HepG2 (cell line): ENCODE data around the gene TEX261. TPM values are rescaled to one million over a fixed set of nuclear protein-coding genes. Genes with fewer than 3 reads are reported as not detected.

Source experiments
- ATM ChIP-seq: fragments of 450-650 bp; IDR thresholded peaks from 2 replicates; pipeline ENCODE4 v1.7.1; 2017; ENCODE audit warnings: mild to moderate bottlenecking, borderline replicate concordance
- CENPX ChIP-seq: sonication (generic); formaldehyde crosslinking; IDR thresholded peaks from 2 replicates; pipeline ENCODE4 v1.9.0; 2021; ENCODE audit warnings: mild to moderate bottlenecking, missing genetic modification reagents, moderate library complexity
- HES4 ChIP-seq: sonication (generic); formaldehyde crosslinking; IDR thresholded peaks from 2 replicates; pipeline ENCODE4 v1.9.0; 2021; ENCODE audit warnings: mild to moderate bottlenecking, missing genetic modification reagents, borderline replicate concordance
- KLF6 ChIP-seq: IDR thresholded peaks from 2 replicates; pipeline ENCODE4 v1.8.0; 2016; ENCODE audit warnings: missing biosample characterization, missing genetic modification reagents
- KLF9 ChIP-seq: IDR thresholded peaks from 2 replicates; pipeline ENCODE4 v1.6.1; 2016; ENCODE audit warnings: low read depth
- MYC ChIP-seq: sonication (generic); formaldehyde crosslinking; IDR thresholded peaks from 2 replicates; pipeline ENCODE4 v1.9.0; 2021; ENCODE audit warnings: missing genetic modification reagents, borderline replicate concordance
- MYNN ChIP-seq: sonication (generic); formaldehyde crosslinking; IDR thresholded peaks from 2 replicates; pipeline ENCODE4 v1.4.0; 2020; ENCODE audit warnings: mild to moderate bottlenecking, low read depth, missing genetic modification reagents
- NCOA5 ChIP-seq: sonication (generic); formaldehyde crosslinking; IDR thresholded peaks from 2 replicates; pipeline ENCODE4 v1.4.0; 2020; ENCODE audit warnings: missing genetic modification reagents
- NFKBIZ ChIP-seq: IDR thresholded peaks from 2 replicates; pipeline ENCODE4 v1.6.1; 2018; ENCODE audit warnings: missing genetic modification reagents, missing compliant biosample characterization
- RBM22 ChIP-seq: fragments of 200-400 bp; formaldehyde crosslinking; optimal IDR thresholded peaks from 2 replicates; pipeline ENCODE3; 2017; ENCODE audit warnings: mild to moderate bottlenecking, low read length, moderate library complexity
- RBM39 ChIP-seq: fragments of 200-400 bp; formaldehyde crosslinking; IDR thresholded peaks from one replicate; pipeline ENCODE4 v1.6.1; 2018; ENCODE audit warnings: antibody characterized with exemption, mild to moderate bottlenecking, low read depth, low read length; ENCODE audit not compliant: poor library complexity, severe bottlenecking
- ZFP1 ChIP-seq: IDR thresholded peaks from 2 replicates; pipeline ENCODE4 v1.6.1; 2016
- ZFP36 ChIP-seq: fragments of 150-350 bp; IDR thresholded peaks from 2 replicates; pipeline ENCODE4 v1.6.1; 2018; ENCODE audit warnings: borderline replicate concordance, low read length, low read depth; ENCODE audit not compliant: partially characterized antibody
- ZFP82 ChIP-seq: sonication (generic); formaldehyde crosslinking; IDR thresholded peaks from 2 replicates; pipeline ENCODE4 v1.5.1; 2020; ENCODE audit warnings: mild to moderate bottlenecking, missing genetic modification reagents, borderline replicate concordance
- ZMYM3 ChIP-seq: sonication (generic); formaldehyde crosslinking; IDR thresholded peaks from 2 replicates; pipeline ENCODE4 v1.5.1; 2020; ENCODE audit warnings: mild to moderate bottlenecking, missing genetic modification reagents
- ZNF3 ChIP-seq: IDR thresholded peaks from 2 replicates; pipeline ENCODE4 v1.7.0; 2017; ENCODE audit warnings: inconsistent platforms
- ZNF431 ChIP-seq: sonication (generic); formaldehyde crosslinking; IDR thresholded peaks from 2 replicates; pipeline ENCODE4 v1.9.0; 2022; ENCODE audit warnings: missing genetic modification reagents, low read depth, mild to moderate bottlenecking, borderline replicate concordance
- ZNF615 ChIP-seq: sonication (generic); formaldehyde crosslinking; IDR thresholded peaks from 2 replicates; pipeline ENCODE4 v1.5.0; 2020; ENCODE audit warnings: mild to moderate bottlenecking, missing genetic modification reagents, borderline replicate concordance
- ZNF761 ChIP-seq: sonication (generic); formaldehyde crosslinking; conservative IDR thresholded peaks from 2 replicates; pipeline ENCODE4 v1.4.0; 2020; ENCODE audit warnings: mild to moderate bottlenecking, missing genetic modification reagents
- ZNF775 ChIP-seq: sonication (generic); formaldehyde crosslinking; IDR thresholded peaks from 2 replicates; pipeline ENCODE4 v1.4.0; 2020; ENCODE audit warnings: missing genetic modification reagents, mild to moderate bottlenecking, moderate library complexity, borderline replicate concordance
- ZNF850 ChIP-seq: sonication (generic); formaldehyde crosslinking; conservative IDR thresholded peaks from 2 replicates; pipeline ENCODE4 v1.9.0; 2021; ENCODE audit warnings: mild to moderate bottlenecking, missing genetic modification reagents
- ZNF891 ChIP-seq: sonication (generic); formaldehyde crosslinking; IDR thresholded peaks from 2 replicates; pipeline ENCODE4 v1.5.0; 2020; ENCODE audit warnings: mild to moderate bottlenecking, missing genetic modification reagents
- polyA plus RNA-seq, 8 experiments: library from polyadenylated mRNA; depleted of rRNA in 3 of 8; stranded (reverse) in 7 of 8; unstranded in 1 of 8; fragments of >200 nt; fragmentation: Illumina TruSeq in 4 of 8; extraction: Trizol in 4 of 8; gene quantifications; 2 replicates each; pipeline versions ENCODE4 v1.2.1 to v1.2.3, GENCODE V29; 2011 to 2016; ENCODE audit warnings: low read depth in 4 of 8, missing spikeins in 1 of 8, mixed read lengths in 1 of 8; ENCODE audit not compliant: insufficient read depth in 1 of 8
- total RNA-seq, 5 experiments: library from RNA; depleted of rRNA; stranded (reverse); fragments of >200 nt; fragmentation: Illumina TruSeq; extraction: Trizol; gene quantifications; 2 replicates each; pipeline ENCODE4 v1.2.3, GENCODE V29; 2016; ENCODE audit warnings: low read depth in 1 of 5
- TF ChIP-seq, protein P1 (sequence below): sonication (generic); formaldehyde crosslinking; IDR thresholded peaks from 2 replicates; pipeline ENCODE4 v1.4.0; 2020; ENCODE audit warnings: low read depth, mild to moderate bottlenecking, missing genetic modification reagents
- TF ChIP-seq, protein P2 (sequence below): sonication (generic); formaldehyde crosslinking; IDR thresholded peaks from 2 replicates; pipeline ENCODE4 v1.8.0; 2022; ENCODE audit warnings: missing genetic modification reagents, mild to moderate bottlenecking, moderate library complexity, borderline replicate concordance
- TF ChIP-seq, protein P3 (sequence below): sonication (generic); formaldehyde crosslinking; IDR thresholded peaks from 2 replicates; pipeline ENCODE4 v1.5.0; 2020; ENCODE audit warnings: mild to moderate bottlenecking, missing genetic modification reagents

Gene TEX261
- total and polyA plus RNA-seq, 2 of the 13 experiments (the other 11 are each of a cell fraction or from before 2014, with no cell fraction given): 43.8 to 78.7 TPM

- TF ChIP-seq ZNF3 (CRISPR knock-in tag) (no peak), NCOA5 (no peak), CENPX (no peak), MYNN (CRISPR knock-in tag) (no peak; the same call in 1 of the 2 replicates), ZFP1 (CRISPR knock-in tag) (no peak), RBM39 (no peak), KLF9 (CRISPR knock-in tag) (no peak), ZNF615 (no peak), NFKBIZ (CRISPR knock-in tag) (peak; percentile 23; the same call in 1 of the 2 replicates), MYC (CRISPR knock-in tag) (peak; percentile 60; the same call in 1 of the 2 replicates), HES4 (no peak), ZNF761 (CRISPR knock-in tag) (peak; percentile 40; the same call in 1 of the 2 replicates), ZNF775 (CRISPR knock-in tag) (no peak), ZNF850 (no peak), ZNF431 (CRISPR knock-in tag) (no peak), KLF6 (peak; percentile 62; the same call in 1 of the 2 replicates), ATM (no peak), ZFP82 (CRISPR knock-in tag) (no peak), RBM22 (no peak), ZNF891 (CRISPR knock-in tag) (peak; percentile 69), ZFP36 (no peak), ZMYM3 (CRISPR knock-in tag) (peak; percentile 78; the same call in 1 of the 2 replicates)
- TF ChIP-seq, protein P1, sequence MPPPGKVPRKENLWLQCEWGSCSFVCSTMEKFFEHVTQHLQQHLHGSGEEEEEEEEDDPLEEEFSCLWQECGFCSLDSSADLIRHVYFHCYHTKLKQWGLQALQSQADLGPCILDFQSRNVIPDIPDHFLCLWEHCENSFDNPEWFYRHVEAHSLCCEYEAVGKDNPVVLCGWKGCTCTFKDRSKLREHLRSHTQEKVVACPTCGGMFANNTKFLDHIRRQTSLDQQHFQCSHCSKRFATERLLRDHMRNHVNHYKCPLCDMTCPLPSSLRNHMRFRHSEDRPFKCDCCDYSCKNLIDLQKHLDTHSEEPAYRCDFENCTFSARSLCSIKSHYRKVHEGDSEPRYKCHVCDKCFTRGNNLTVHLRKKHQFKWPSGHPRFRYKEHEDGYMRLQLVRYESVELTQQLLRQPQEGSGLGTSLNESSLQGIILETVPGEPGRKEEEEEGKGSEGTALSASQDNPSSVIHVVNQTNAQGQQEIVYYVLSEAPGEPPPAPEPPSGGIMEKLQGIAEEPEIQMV: 0 out of 2 replicates have a peak, but pooled peaks have one; percentile 41
- TF ChIP-seq, protein P2, sequence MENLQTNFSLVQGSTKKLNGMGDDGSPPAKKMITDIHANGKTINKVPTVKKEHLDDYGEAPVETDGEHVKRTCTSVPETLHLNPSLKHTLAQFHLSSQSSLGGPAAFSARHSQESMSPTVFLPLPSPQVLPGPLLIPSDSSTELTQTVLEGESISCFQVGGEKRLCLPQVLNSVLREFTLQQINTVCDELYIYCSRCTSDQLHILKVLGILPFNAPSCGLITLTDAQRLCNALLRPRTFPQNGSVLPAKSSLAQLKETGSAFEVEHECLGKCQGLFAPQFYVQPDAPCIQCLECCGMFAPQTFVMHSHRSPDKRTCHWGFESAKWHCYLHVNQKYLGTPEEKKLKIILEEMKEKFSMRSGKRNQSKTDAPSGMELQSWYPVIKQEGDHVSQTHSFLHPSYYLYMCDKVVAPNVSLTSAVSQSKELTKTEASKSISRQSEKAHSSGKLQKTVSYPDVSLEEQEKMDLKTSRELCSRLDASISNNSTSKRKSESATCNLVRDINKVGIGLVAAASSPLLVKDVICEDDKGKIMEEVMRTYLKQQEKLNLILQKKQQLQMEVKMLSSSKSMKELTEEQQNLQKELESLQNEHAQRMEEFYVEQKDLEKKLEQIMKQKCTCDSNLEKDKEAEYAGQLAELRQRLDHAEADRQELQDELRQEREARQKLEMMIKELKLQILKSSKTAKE (CRISPR knock-in tag): no peak
- TF ChIP-seq, protein P3, sequence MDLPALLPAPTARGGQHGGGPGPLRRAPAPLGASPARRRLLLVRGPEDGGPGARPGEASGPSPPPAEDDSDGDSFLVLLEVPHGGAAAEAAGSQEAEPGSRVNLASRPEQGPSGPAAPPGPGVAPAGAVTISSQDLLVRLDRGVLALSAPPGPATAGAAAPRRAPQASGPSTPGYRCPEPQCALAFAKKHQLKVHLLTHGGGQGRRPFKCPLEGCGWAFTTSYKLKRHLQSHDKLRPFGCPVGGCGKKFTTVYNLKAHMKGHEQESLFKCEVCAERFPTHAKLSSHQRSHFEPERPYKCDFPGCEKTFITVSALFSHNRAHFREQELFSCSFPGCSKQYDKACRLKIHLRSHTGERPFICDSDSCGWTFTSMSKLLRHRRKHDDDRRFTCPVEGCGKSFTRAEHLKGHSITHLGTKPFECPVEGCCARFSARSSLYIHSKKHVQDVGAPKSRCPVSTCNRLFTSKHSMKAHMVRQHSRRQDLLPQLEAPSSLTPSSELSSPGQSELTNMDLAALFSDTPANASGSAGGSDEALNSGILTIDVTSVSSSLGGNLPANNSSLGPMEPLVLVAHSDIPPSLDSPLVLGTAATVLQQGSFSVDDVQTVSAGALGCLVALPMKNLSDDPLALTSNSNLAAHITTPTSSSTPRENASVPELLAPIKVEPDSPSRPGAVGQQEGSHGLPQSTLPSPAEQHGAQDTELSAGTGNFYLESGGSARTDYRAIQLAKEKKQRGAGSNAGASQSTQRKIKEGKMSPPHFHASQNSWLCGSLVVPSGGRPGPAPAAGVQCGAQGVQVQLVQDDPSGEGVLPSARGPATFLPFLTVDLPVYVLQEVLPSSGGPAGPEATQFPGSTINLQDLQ (CRISPR knock-in tag): no peak
Measured at GRCh38 chr2:71000780-71001591, 6.3 kb upstream of the TEX261 start (continued).
